ENCODE measurements around the gene TYK2.
"Not testable (repeated sequence)": the region's sequence is repeated elsewhere in the genome, so short reads cannot be mapped to it uniquely, and the experiment has no call there.

TYK2 gene

GRCh38 chr19:10380313-10381102 is at the start of gene TYK2:
TYK2 (minus strand) TSS chr19:10380572; CDS start chr19:10378406, 2,166 bp downstream.
- peak; percentile 86 to 97 for DNase-seq (ENCODE audit: low read depth in 2 of 2)

DNA sequence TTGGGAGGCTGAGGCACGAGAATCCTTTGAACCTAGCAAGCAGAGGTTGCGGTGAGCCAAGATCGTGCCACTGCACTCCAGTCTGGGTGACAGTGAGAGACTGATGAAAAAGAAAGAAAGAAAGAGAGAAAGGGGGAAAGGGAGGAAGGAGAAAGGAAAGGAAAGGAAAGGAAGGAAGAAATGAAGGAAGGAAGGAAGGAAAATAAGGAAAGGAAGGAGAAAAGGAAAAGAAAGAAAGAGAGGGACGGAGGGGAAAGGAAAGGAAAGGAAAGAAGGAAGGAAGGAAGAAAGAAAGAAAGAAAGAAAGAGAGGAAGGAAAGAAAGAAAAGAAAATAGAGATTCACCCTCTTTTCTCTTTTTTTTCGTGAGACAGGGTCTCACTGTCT is 48.6 kb upstream of the TYK2 start:
- DNase-seq (ENCODE audit: low read depth in 2 of 2) = no peak

DNA sequence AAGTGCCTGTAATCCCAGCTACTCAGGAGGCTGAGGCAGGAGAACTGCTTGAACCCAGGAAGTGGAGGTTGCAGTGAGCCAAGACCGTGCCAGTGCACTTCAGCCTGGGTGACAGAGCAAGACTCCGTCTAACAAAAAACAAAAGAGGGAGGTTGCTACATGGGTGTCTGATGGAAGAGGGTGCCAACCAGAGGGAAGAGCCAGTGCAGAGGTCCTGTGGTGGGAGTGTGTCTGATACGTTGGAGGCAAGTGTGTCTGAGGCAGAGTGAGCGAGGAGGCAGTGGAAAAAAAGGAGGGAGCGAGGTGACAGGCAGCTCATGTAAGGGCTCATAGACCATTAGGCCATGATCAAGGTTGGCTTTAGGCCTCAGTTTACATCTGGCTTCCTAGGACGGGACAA is 46.8 kb upstream of the TYK2 start:
- DNase-seq (ENCODE audit: low read depth in 2 of 2) = no peak

DNA sequence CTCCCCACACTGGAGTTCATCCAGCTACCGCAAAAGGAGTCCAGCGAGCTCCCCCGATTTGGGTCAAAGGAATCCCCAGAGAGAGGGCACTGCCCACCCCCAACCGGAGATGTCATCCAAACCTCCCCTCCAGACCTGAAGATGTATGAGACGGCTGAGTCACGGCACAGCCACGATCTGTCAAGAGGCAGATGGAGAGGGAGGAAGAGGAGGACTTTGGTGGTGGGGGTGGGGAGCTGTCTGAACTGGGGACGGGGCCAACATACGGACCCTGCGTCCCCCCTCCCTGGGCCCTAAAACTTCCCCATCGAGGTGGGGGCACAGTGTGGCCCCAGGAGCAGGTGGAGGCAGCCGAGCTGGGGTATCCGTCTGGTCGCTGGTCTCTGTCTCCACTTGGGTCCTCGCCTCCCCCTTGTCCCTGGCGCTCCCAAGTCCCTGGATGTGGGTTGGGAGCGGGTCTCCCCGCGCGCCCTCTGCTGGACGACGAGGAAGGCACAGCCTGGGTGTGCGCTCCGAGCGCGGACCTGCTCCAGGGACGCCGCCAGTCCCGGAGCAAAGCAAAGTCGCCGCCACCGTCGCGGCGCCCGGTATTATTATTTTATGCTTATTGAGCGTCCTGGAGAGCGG is 43.8 kb upstream of the TYK2 start:
- peak in 1 of 2 experiments; percentile 66 for DNase-seq (ENCODE audit: low read depth in 2 of 2)

DNA sequence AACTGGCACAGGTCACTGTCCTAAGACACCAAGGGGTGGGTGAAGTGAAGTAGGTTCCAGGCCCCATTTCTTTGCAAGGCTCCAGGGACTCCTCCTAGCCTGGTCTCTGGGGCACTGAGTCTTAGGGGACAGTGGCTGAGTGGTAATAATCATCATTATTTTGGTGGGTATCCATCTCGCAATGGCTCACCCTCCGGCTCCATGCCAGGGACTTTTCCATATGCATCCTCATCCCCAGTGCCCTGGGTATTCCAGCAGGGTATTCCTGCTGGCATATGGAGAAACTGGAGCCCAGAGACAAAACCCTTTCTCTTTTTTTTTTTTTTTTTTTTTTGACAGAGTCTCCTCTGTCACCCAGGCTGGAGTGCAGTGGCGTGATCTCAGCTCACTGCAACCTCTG is 42.5 kb upstream of the TYK2 start:
- no peak for DNase-seq (ENCODE audit: low read depth in 2 of 2)

DNA sequence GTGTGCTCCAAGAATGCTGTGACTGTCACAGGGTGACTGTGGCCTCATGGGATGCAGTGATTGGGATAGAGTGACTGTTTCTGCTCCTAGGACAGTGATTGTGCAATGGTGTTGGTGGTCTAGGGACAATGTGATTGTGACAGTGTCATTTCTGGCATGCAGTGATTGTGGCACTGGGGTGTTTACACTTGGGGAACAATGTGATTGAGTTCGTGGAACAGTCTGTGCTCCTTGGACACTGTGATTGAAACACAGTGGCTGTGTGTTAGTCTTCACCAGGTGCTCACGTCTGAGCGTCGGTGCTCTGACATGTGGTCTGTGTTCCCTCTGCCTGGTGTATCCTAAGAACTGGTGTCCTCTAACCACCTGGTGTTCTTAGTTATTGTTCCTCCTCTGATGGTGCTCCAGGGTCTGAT is 41.7 kb upstream of the TYK2 start:
- DNase-seq (ENCODE audit: low read depth in 2 of 2) = no peak

DNA sequence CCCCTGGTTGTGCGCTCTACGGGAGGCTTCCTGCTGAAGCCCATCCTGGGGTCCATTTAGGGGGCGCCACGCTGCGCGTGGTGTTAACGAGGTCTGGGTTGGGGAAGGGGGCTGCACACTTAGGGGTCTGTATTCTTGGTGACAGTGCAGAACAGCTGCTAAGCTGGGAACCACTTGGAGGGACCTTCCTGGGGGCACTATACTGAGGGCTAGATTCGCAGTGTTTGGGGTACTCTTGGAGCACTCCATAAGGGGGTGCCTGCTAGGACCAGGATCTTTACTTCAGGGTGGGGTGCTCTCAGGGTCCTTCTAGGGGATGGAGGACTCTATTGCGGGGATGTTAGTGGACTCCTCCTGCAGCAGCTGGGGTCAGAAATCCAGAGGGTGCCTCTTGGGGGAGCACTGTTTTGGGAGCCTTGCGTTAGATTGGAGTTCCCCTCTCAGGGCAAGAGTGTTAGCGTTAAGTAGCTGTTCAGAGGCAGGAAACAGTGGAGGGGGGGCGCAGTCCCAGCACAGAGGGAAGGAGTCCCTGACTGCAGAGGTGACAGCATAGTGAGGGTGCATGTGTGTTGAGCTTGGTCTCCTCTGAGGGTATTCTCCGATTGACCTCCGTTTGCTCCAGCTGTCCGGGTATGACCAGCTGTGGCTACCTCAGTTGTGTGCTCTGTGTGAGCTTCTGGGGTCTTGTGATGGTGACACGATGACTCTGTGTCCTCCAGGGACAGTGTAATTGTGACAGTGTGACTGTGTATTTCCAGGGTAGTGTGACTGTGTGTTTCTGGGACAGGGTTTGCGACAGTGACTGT is 41.1 kb upstream of the TYK2 start:
- no peak for DNase-seq (ENCODE audit: low read depth in 2 of 2)

GRCh38 chr19:10420444-10421239 is 40.3 kb upstream of the TYK2 start, which contains the start of gene PDE4A:
PDE4A (plus strand) TSS chr19:10420538; CDS start chr19:10420765, 227 bp downstream.
- DNase-seq (ENCODE audit: low read depth in 2 of 2) = peak in 1 of 2 experiments; percentile 49

GRCh38 chr19:10419646-10420443 is 39.5 kb upstream of the TYK2 start:
- no peak for DNase-seq (ENCODE audit: low read depth in 2 of 2)

- no peak for DNase-seq (ENCODE audit: low read depth in 2 of 2)
These were observed 38.9 kb upstream of the TYK2 start for GRCh38 chr19:10419200-10419645.

DNA sequence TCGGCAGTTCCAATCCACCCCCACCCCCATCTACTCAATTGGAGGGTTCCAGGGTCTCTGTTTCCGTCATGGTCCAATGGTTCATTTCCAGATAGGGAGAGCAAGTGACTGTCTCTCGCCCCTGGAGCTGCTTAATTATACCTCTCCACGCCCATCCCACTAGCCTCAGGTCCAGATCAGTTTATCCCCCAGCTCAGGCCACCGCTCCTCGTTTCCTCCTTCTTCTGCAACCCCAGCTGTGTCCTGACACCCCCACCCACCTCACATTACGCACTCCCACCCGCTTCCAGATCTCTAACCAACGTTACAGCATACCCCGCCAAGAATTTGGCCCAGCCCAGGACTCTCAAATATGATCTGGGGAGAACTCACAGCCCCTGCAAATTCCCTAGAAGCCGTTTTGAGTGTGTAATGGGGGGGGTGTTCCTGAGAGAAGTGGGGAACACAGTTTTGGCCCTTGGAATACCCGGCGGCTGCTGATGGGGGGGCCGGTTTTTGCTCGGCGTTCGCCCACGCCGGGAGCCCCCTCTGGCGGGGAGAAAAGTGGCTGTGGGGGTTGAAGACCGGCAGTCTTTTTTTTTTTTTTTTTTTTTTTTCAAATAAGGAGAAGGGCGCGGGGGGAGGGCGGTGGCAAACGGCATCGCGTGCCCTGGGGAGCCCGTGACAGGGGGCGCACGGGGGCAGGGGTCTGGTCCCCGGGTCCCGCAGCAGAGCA is 38.3 kb upstream of the TYK2 start:
- no peak for DNase-seq (ENCODE audit: low read depth in 2 of 2)

GRCh38 chr19:10418235-10418484 is 37.8 kb upstream of the TYK2 start:
- no peak for DNase-seq (ENCODE audit: low read depth in 2 of 2)

GRCh38 chr19:10417541-10418234 is 37.3 kb upstream of the TYK2 start:
- DNase-seq (ENCODE audit: low read depth in 2 of 2) = no peak

DNA sequence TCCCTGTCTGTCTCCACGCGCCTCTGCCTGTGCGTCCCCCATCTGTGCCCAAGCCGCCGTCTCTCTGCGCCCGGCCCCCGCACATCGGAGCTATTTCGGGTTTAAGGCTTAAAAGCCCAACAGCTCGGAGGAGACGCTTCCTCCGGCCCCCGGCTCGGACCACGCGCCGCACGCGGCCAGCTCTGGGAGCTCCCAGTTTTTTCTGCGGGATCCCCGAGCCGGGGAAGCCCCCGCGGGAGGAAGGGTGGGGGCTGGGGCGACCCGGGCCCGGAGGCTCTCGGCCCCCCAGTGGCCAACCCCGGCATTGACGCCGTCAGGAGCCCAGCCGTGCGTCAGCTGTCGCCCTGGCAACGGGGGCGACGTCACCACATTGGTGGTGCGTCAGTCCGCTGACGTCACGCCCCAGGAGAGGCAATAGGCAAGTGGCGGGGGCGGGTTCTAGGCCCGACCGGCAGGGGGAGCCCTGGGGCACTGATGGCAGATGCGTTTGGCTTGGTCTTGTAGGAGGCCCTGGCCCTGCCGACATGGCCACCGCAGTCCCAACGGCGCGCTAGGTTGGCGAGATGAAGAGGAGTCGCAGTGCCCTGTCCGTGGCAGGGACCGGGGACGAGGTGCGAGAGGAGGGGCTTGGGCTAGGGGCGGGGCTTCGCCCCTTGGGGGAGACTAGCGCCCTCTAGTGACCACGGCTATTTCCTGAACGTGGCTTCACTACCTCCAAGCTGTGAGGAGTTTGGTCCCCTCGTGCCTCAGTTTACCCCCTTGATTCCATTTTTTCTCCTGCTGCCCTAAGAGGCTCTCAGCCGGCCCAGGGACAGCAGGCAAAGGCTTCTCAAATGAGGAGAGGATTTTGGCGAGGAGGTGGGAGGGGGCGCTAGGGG is 36.2 kb upstream of the TYK2 start:
- peak; percentile 87 for DNase-seq (ENCODE audit: low read depth in 2 of 2)

GRCh38 chr19:10416083-10416379 is 35.7 kb upstream of the TYK2 start:
- no peak for DNase-seq (ENCODE audit: low read depth in 2 of 2)

GRCh38 chr19:10412257-10412977 is 32.0 kb upstream of the TYK2 start:
- DNase-seq (ENCODE audit: low read depth in 2 of 2) = no peak

- DNase-seq (ENCODE audit: low read depth in 2 of 2) = not testable (repeated sequence)
These were observed 30.9 kb upstream of the TYK2 start for GRCh38 chr19:10411224-10411623.
